Lower lobe of right lung (tissue), 2 donors: ENCODE measurements around the gene CCDC40. TPM values are rescaled to one million over a fixed set of nuclear protein-coding genes. Genes with fewer than 3 reads are reported as not detected.

ENCODE experiments used
- ATAC-seq, 2 donors: fragments of 200-7000 bp; cut with Tn5 transposase; one replicate each; pipeline ENCODE4 v1.9.1; 2020 to 2022; ENCODE audit warnings: mild to moderate bottlenecking in 2 of 2, moderate library complexity in 2 of 2
- DNase-seq: peaks from one replicate; pipeline ENCODE4 v3.0.0-alpha.2; 2020
- H3K27ac ChIP-seq: fragments of 200-600 bp; one replicate; pipeline ENCODE4 v1.8.0; 2022
- H3K27me3 ChIP-seq: fragments of 200-600 bp; one replicate; pipeline ENCODE4 v1.8.0; 2022; ENCODE audit warnings: low read depth
- H3K36me3 ChIP-seq: fragments of 200-600 bp; one replicate; pipeline ENCODE4 v1.8.0; 2022; ENCODE audit warnings: mild to moderate bottlenecking
- H3K4me1 ChIP-seq: fragments of 200-600 bp; one replicate; pipeline ENCODE4 v1.8.0; 2022
- H3K4me3 ChIP-seq: fragments of 200-600 bp; one replicate; pipeline ENCODE4 v1.8.0; 2022; ENCODE audit warnings: mild to moderate bottlenecking
- H3K9me3 ChIP-seq: fragments of 200-600 bp; one replicate; pipeline ENCODE4 v1.8.0; 2022
- CTCF ChIP-seq: fragments of 200-600 bp; IDR thresholded peaks from one replicate; pipeline ENCODE4 v1.8.0; 2022; ENCODE audit warnings: antibody characterized with exemption, mild to moderate bottlenecking
- intact Hi-C: fragments of 100-400 bp; cut with DNase I; formaldehyde crosslinking; loops from one replicate; pipeline ENCODE4 v1.11.0; 2022
- total RNA-seq: library from RNA; stranded (reverse); fragmentation: NEBNext Ultra II Directional; extraction: Animal tissue kit (Norgen Biotek cat#: 25700); gene quantifications from one replicate; pipeline ENCODE4 v1.2.1, GENCODE V29; 2021
- donor health status: DM: no; HTN: yes; CAD: no; lungs with severe emphysema.

Gene CCDC40
- total RNA-seq, 1 donor from 2014 or later: 14.1 TPM

DNA sequence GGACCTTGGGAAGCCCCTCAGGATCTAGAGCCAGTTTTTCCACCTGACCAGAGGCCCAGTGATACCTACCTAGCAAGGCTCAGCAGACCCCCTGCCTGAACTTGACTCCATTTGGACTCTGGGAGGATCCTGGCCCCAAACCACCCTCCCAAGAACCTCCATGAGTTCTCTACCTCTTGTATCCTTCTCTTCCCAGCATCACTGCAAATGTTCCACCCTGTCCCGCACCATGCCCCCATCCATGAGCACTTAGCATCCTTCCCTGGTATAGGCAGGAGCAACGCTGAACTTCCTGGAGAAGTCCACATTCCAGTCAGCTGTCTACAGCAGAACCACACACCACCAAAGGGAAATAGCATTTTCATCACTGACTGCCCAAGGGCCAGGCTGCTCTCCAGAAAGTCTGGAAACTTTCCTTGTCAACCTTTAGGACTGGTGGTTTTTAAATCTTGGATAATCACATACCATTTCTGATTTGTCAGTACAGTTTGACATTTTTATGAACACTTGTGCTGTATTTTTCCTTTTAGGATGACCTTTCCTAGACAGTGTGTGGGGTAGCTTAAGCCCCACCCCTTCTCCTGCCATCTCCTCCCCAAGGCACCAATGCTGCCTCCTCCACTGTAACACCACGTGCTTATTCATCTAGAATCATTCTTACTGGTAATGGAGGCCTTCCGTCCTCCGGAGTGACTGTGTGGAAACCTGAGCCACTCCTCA, 96.6 kb downstream of the CCDC40 start:
- Histone ChIP-seq H3K4me1 (no peaks in the 10 kb centered on the region), H3K9me3 (no peaks in the 10 kb centered on the region), H3K4me3 (no peak overlapping the region), H3K27me3 (no peaks in the 10 kb centered on the region), H3K36me3 (peaks cover 53% of the 10 kb centered on the region), H3K27ac (no peak overlapping the region)
- no peak for TF ChIP-seq CTCF
- intact Hi-C loops: no loop called here
- DNase-seq: no peak
- peak; percentile 21 to 29 for ATAC-seq

DNA sequence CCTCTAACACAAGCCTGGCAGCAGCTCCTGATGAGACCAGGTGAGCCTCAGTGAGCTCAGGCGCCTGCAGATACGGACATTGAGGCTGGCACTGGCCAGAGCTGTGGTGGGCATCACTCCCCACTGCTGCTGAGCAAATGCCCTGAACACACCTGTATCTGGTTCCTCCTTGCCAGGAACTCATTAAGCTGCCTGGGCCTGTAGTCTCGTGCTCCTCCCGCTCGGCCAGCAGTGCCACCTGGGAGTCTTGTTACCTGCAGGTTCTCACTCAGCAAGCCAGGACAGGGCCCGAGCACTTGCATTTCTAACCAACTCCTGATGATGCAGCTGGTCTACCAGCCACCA, 97.2 kb downstream of the CCDC40 start:
- Histone ChIP-seq H3K4me1 (no peaks in the 10 kb centered on the region), H3K4me3 (no peak overlapping the region), H3K27ac (no peak overlapping the region), H3K36me3 (peaks cover 59% of the 10 kb centered on the region), H3K27me3 (no peaks in the 10 kb centered on the region), H3K9me3 (no peaks in the 10 kb centered on the region)
- no peak for TF ChIP-seq CTCF
- intact Hi-C loops: no loop called here
- DNase-seq (no peak), ATAC-seq (peak in 1 of 2 donors; percentile 12)

DNA sequence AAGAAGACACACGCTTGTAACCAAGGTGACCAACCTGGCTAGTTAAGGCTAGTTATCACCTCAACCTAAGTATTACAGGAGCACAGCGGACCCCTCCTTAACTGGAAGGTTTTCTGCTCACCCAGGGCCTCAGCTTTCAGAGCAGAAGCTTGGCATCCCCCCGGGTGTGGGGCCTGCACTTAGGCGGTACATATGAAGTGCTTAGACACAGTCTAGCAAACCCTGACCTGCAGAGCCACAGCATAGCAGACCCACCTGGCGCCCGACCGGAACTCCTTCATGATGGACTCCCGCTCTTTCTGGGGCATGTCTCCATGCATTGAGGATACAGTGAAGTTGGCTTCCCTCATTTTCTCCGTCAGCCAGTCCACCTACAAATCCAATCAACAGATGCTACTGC, 100.7 kb downstream of the CCDC40 start:
- no peak for TF ChIP-seq CTCF
- Histone ChIP-seq H3K9me3 (no peaks in the 10 kb centered on the region), H3K27ac (no peak overlapping the region), H3K36me3 (peaks cover 94% of the 10 kb centered on the region), H3K27me3 (no peaks in the 10 kb centered on the region), H3K4me3 (no peak overlapping the region), H3K4me1 (no peaks in the 10 kb centered on the region)
- DNase-seq (no peak), ATAC-seq (no peak)
- intact Hi-C loops: no loop called here

DNA sequence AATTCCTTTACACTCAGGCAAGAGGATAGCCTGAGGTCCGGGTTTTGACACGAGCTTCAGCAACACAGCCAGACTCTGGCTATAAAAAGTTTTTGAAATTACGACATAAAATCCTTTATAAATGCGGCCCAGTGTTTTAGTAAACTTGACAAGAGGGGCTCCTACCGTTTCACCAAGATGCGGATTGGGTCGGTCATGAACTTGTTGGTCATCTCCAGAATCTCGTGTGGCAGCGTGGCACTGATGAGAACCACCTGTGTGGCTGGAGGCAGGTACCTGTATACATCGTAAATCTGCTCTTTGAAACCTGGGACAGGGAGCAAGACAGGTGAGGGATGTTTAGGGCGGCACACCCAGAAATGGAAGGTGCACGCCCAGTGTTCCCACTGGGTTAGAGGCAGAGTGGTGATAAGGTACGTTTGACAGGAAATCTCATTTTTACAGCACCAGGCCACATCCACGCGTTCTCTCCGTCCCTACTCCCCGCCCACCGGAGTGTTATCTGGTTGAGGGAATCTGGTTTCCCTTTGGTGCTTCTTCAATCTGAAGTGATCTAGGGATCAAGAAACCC, 102.5 kb downstream of the CCDC40 start:
- no peak for TF ChIP-seq CTCF
- no peak for DNase-seq
- Histone ChIP-seq H3K27ac (no peak overlapping the region), H3K36me3 (peaks cover 100% of the 10 kb centered on the region), H3K4me3 (no peak overlapping the region), H3K27me3 (no peaks in the 10 kb centered on the region), H3K9me3 (no peaks in the 10 kb centered on the region), H3K4me1 (no peaks in the 10 kb centered on the region)
- ATAC-seq: no peak
- intact Hi-C loops: no loop called here

GRCh38 chr17:80141463-80142165, 105.2 kb downstream of the CCDC40 start:
- intact Hi-C loops: no loop called here
- Histone ChIP-seq H3K9me3 (no peaks in the 10 kb centered on the region), H3K36me3 (peaks cover 84% of the 10 kb centered on the region), H3K4me1 (peaks cover 17% of the 10 kb centered on the region), H3K4me3 (no peak overlapping the region), H3K27me3 (no peaks in the 10 kb centered on the region), H3K27ac (no peak overlapping the region)
- DNase-seq (no peak), ATAC-seq (no peak)
- no peak for TF ChIP-seq CTCF
